HUES6 (cell line): ENCODE measurements around the gene GSS.
"Not testable (repeated sequence)": the region's sequence is repeated elsewhere in the genome, so short reads cannot be mapped to it uniquely, and the experiment has no call there.

ENCODE experiments used
- H3K27ac ChIP-seq: 2 replicates; pipeline ENCODE4 v1.7.0; 2013; ENCODE audit warnings: low read depth, mild to moderate bottlenecking, low read length, inconsistent platforms
- H3K27me3 ChIP-seq: 2 replicates; pipeline ENCODE4 v1.6.1; 2013; ENCODE audit warnings: low read length; ENCODE audit not compliant: control insufficient read depth, insufficient read depth
- H3K36me3 ChIP-seq: 2 replicates; pipeline ENCODE4 v1.6.1; 2013; ENCODE audit warnings: low read length; ENCODE audit not compliant: control insufficient read depth, insufficient read depth
- H3K4me1 ChIP-seq: 2 replicates; pipeline ENCODE4 v1.6.1; 2013; ENCODE audit warnings: low read length; ENCODE audit not compliant: control insufficient read depth, insufficient read depth
- H3K4me3 ChIP-seq: 2 replicates; pipeline ENCODE4 v1.5.1; 2013; ENCODE audit warnings: low read depth, low read length
- H3K9ac ChIP-seq: one replicate; pipeline ENCODE4 v1.6.1; 2013; ENCODE audit warnings: mild to moderate bottlenecking, low read length
- H3K9me3 ChIP-seq: 2 replicates; pipeline ENCODE4 v1.6.1; 2013; ENCODE audit warnings: low read depth, low read length; ENCODE audit not compliant: control insufficient read depth, insufficient read depth

GSS gene

DNA sequence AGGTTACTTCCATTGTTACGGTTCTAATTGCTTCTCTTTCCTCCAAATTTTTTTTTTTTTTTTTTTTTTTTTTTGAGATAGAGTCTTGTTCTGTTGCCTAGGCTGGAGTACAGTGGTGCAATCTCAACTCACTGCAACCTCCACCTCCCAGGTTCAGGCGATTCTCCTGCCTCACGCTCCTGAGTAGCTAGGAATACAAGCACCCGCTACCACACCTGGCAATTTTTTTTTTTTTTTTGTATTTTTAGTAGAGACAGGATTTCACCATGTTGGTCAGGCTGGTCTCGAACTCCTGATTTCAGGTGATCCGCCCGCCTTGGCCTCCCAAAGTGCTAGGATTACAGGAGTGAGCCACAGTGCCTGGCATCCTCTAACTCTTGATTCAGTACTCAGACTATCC, 74.6 kb downstream of the GSS start:
- not testable (repeated sequence) for H3K9ac ChIP-seq, H3K27me3 ChIP-seq
- H3K36me3 ChIP-seq = peaks cover 21% of the 10 kb centered on the region; the same call in 1 of the 2 replicates

DNA sequence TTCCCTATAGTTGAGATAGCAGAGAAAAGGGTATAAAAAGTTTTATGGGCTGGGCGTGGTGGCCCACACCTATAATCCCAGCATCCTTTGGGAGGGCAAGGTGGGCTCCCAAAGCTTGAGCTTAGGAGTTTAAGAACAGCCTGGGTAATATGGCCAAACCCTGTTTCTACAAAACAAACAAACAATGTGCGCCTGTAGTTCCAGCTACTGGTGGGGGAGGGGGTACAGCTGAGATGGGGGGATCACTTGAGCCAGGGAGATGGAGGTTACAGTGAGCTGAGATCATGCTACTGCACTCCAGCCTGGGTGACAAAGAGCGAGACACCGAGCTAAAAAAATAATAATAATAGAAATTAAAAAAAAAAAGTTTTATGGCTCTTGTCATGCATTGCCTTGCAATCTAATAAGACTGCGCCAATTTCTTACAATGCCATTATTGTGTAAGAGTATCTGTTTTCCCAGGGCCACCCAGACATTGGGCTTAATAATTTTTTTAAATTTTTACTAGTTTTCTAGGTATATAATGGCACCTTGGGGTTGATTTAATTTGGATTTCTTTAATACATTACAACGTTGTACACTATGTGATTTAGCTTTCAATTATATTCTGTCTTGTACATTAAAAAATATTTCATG, 75.3 kb downstream of the GSS start:
- H3K36me3 ChIP-seq = peaks cover 21% of the 10 kb centered on the region; the same call in 1 of the 2 replicates

More for the DNA sequence above, 74.6 kb downstream of the GSS start:
- not testable (repeated sequence) for H3K9me3 ChIP-seq, H3K4me1 ChIP-seq, H3K4me3 ChIP-seq, H3K27ac ChIP-seq

More for the DNA sequence above, 75.3 kb downstream of the GSS start:
- Histone ChIP-seq H3K9ac (no peak overlapping the region), H3K9me3 (no peaks in the 10 kb centered on the region), H3K27me3 (peaks cover 6% of the 10 kb centered on the region; the same call in 1 of the 2 replicates), H3K4me1 (peaks cover 9% of the 10 kb centered on the region; the same call in 1 of the 2 replicates), H3K4me3 (no peak overlapping the region), H3K27ac (no peak overlapping the region)
